Stimulated activated CD8-positive, alpha-beta memory T cell treated with anti-CD3 and anti-CD28 coated beads, Interleukin-2, amount 100 ng/mL, for 1 hour (primary cell): ENCODE measurements around the gene SSH2.
A peak's percentile ranks its signal among the peaks of the same experiment; 100 is the strongest.

Source experiments
- DNase-seq, 2 donors: peaks; one replicate each; pipeline ENCODE4 v3.0.0-alpha.2; 2020; ENCODE audit warnings: low read depth in 2 of 2

SSH2 gene

DNA sequence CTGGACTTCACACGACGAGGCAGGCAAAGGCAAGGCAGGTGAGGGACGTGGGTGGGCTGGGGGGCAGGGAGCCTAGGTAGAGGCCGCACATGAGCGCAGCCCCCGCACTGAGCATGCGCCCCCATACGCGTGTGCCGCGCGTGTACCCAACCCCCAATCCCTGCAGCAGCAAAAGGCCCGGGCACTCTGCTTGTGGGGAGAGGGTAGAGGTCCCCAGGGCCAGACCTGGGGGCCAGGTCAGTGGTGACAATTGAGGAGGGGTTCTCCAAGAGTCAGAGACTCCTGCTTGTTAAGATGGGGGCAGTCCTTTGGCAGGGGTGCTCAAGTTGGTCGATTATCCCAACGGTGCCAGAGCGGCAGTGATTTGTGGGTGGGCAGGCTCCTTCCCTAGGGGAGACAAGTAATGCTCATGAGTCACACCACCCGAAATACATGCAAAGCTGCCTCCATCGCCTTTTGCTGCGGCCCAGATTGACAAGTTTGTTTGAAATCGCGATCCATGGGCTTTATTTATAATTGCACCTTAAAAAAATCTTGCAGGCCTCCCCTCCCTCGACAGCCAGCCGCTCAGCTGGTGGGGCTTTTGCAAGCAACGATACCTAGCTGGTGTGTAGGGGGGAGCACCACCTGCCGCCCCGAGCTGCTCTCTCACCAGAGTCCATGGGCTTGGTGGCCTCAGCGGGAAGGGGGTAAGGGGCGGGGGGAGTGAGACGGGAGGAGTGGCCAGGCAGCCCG is 339.4 kb downstream of the SSH2 start:
- no peak for DNase-seq

DNA sequence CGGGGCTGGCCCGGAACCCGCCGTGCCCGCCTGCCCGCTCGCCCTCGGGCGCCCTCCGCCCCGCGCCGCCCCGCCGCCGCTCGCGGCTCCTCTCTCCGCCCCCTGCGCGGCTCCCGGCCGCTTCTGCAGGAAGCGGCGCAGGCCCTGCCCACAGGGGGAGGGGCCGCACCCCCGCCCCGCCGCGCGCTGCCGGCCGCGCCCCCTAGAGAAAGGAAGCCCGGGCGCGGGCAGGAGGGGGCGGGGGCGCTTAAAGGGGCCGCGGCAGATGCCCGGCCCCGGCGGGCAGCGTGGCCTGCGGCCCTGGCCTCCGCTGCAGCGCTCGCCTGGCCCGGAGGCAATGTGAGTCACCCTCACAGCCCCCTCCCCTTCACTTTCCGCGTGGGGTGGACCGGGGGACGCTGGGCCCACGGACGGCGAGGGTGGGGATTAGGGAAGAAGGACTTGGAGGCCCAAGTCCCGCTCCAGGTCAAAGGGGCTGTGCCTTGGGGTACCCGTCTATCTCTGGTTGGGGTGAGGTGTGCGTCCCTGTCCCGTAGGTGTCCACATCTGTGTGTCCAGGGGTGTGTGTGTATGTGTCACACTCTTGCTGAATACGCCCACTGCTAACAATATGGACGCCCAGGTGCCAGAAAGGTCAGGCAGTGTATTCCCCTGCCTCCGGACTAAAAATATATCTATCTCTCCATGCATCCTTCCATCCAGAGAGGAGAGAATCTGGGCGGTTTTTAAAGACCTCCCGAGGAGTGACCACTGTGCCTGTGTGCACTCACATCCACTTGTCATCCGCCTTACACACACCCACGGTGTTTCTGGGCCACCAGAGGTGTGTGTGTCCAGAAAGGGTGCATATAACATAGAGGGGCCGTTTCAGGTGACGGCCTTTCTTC is 340.3 kb downstream of the SSH2 start, which contains the start of gene GIT1:
GIT1 (minus strand) TSS at position 125 of the 887 bp plus-strand sequence. CDS start 270 bp downstream, outside the sequence.
- DNase-seq, result peak; percentile 63 to 71

DNA sequence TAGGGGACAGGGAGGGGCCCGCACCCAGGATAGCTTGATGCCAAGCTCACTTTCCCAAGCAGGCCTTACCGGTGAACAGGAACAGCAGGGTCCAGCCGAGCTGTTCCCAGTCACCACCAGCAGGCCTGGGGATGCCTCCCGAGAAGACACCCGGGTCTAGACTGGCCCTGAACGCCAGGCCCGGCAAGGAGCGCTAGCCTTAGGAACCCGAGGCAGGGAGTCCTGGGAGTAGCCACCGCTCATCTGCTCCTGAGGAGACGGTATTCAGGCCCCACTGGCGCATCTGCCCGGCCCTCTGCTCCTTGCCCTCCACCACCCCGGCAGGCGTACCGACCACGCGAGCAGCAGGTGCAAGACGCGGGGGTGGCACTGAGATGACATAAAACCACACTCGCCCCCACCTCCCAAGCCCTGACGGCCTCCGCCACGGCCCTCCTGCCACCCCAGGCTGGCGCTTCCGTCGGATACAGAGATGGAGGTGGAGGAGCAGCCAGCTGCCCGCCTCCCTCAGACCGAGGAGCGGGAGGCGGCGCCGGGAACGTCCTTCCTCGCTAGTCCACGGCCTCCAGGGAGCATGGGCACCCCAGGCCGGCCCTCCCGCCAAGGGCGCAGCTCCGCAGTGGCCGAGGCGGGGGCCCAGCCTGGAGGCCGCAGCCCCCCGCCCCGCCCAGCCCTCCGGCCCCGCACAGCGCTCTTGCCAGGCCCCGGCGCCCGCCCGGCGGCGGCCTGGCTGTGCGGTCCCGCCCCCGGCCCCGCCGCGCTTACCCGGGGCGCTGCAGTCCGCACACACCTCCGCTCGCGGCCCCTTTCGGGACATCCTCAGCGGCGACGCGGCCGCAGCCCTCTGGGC is 341.2 kb downstream of the SSH2 start:
- no peak for DNase-seq

DNA sequence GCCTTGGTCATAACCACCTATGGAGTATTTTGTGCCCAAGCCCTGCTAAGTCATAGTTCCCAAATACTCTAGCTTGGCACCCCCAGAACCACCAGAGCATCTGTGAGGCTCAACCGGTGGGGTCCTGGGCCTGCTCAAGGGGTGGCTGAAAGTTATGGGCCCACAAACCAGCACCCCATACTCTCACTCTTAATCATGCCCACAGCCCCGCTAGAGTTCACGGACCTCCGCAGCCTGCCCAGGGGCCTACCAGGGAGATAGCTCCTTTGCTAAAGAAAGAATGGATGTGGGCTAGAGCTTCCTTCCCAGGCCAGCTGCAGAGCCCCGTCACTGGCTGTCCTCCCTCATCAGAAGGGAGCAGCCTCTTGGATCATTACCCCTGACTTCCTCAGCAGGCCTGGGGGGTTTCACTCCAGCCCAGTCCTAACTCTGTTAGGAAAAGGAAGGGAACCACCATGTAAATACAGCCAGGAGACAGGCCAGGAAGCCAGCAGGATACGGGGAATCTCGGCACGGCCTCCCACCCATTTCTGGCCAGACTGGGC is 341.9 kb downstream of the SSH2 start:
- no peak for DNase-seq

DNA sequence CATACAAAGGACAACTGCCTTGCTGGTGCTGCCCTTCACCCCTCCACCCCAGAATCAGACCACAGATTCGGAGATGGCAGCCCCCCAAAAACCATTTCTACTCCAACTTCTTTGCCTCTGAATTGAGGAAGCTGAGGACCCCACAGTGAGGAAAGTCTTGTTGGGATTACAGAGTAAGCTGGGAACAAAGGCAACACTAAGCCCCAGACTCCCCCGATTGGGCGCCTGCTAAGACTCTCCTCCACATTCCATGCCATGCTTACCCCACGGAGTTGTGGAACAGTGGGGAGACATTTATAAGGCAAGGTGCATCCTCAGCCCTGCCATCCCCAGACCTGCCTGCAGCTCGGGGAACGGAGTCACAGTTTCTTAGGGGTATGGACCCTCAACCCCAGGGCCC is 342.4 kb downstream of the SSH2 start:
- no peak for DNase-seq

DNA sequence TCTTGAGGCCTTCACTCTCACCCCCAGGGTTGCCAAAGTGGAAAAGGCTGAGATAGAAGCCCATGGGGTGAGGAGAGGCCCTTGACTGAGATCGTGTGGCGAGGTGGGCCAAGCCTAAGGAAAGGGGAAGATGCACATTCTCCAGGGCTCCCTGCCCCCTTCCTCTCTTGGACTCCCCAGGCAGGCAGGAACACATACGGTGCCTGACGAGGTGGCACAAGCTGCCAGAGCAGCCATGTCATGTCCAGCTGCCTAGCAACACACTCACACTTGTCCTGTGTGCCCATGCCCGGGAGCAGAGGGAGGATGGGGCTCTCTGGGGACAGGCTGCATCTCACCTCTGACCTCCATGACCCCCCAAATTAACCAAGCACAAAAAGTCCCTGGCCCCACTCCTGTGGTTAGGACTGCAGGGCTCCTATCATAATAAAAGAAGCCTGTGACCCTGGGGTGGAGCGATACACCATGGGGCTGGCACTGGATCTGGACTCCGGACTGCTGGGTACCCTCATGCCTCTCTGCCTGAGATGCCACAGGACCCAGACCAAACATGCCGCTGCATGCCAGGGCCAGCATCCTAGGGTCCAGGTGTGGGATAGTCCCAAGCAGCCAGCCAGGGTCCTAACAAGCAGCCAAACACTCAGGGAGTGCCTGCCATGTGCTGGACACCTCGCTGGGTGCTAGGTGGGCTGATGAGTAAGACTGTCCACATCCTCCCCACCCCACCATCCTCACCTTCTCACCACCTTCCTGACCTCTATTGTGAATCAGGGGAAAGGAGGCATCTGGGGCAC is 343.2 kb downstream of the SSH2 start:
- no peak for DNase-seq

DNA sequence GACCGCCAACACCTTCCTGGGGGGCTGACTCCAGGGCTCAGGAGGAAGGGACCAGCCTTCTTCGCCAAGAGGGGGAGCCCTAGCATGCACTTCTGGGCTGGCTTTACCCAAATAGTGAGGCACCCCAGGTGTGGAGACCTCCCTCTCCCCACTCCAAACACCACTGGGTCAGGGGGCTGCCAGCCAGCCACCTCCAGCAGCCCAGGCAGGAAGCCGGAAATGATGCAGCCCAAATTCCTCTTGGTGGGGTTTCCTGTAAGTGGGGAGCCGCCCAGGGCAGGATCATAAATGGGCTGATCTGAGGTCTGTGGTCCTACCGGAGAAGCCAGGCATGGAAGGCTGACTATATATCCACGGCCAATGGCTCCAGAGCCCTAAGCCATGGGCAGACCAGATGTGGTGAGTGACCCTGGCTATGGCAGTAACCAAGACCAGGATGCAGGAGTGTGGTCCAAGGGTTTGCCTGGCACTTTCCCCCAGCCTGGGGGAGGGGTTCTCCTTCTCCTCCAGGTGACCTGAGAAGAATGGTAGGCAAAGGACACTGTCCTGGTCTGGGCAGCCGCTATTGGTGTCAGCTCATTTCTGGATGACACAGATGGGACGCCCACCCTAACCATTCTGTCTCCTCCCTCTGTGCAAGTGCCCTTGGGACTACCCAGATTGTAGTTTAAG is 344.8 kb downstream of the SSH2 start:
- DNase-seq, result no peak

DNA sequence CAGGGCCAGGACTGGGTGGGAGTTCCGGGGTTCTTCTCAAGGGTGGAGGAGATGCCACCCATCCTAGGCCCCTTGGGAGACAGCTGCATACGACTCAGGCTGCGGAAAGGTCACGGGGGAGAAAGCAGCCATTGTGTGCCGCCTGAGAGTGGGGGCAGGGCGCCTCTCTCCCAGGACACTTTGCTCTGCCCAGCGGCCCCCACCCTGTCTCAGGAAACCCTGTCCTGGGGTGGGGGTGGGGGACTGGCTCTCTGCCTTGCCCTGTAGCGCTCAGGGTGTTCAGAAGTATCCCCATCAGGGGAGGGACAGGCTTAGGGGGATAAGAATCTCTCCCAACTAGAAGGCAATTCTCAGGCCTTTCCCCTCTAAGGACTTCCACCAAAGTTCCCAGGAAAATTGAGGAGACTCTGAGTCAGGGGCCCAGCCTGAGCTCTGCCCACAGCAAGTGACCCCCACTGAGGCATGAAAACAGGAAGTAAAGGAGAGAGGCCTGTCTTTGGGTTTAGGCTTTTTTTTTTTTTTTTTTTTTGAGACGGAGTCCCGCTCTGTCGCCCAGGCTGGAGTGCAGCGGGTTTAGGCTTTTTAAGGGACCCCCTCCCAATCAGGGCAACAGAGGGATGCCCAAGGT is 345.5 kb downstream of the SSH2 start:
- DNase-seq, result no peak

DNA sequence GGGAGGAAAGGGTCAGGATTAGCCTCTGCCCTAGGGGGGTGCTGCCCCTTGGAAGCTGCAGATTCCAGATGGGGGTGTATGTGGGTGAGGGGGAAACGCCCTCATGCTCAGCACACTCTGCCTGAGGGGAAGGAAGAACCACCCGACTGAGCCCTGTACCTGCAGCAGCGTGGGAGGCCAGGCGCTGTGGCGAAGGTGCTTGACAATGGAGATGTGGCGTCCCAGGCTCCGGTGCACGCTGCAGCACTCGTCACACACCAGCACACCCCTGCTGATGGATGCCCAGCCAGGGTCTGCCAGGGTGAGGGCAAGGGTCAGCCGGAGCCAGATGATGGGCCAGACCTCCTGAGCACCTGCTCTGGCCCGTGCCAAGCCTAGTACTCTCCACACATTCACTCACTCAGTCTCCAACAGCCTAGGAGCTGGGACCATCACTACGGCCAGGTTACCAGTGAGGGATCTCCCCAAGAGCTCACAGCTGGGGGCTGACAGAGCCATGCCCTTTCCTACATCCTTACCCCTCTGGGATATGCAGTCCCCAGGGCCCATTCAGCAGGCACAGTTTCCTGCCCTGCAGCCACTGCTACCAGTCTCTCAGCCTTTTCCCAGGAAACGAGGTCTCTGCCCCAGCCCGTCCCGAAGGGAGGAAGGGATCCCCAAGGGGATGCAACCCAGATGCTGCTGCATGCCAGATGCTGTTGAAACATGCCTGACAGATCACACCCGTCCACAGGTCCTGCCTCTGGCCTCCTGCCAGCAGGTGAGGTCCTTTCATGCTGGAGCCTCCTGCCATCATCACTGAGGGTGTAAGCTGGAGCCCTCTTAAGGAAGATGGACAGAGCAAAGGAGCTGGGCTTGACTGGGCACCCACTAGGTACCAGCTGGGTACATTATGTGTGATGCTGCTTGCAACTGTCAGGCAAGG is 346.4 kb downstream of the SSH2 start:
- DNase-seq, result no peak

DNA sequence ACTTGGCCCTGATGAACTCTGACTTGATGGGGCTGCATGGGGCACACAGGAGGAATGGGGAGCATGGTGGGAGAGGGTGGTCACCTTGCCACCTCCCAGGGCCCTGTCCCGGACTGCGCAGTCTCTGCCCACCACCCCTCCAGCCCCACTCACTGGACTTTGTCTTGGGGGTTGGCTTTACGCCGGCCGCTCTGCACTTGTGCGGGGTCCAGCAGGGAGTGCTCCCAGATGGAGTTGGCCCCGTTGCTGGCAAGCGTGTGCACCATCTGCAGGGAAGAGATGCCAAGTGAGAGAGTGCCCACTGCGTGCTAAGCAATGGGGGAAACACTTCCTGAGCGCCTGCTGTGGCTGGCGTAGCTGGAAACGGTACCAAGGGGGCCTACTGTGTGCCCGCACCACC is 347.3 kb downstream of the SSH2 start:
- no peak for DNase-seq

DNA sequence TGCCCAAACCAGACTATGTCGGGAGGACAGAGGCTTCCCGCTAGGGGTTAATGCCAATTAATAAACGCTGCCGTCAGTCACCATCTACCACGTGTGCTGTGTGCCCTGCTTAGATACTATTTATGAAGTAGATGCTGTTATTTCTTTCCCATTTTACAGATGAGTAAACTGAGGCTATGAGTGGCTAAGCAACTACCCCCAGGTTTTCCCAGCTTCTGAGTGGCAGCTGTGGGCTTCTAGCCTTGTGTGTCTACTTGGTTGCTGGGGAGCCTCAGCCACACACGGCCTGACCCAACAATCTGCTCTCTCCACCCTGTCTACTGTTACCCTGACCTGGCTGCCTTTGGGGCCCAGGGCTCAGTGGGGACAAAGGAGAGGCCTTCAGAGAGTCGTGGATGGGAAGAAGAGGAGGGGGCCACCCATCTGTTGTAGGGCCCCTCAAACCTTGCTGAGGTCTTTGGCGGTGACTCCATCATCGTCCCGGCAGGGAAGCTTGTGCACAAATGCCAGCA is 347.7 kb downstream of the SSH2 start:
- DNase-seq, result no peak

DNA sequence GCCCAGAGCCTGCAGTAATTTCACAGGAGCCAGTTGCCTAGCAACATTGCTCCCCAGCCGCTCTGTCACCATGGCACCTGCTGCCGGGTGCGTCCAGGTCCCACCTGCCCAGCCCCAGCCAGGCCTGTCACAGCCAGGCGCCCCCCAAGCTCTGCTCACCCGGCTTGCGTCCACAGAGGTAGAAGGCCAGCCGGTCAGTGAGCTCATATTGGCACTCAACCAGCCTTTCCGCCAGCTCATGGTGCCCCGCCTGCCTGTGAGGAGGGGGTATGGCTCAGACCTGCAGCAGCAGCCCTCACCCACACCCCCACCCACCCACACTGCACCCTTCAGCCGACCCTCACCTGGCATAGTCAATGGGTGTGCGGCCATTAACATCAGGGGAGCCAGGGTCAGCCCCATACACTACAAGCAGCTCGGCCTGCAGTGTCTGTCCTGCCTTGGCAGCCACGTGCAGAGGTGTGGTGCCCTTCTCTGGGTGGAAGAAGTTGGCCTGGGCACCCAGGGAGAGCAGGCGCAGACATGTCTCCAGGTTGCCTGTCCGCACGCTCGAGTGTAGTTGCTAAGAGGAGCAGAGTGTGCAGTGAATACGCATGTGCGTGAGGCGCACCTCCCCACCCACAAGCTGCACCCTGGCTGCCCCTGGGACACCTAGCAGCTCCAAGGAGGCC is 348.3 kb downstream of the SSH2 start:
- DNase-seq, result no peak

DNA sequence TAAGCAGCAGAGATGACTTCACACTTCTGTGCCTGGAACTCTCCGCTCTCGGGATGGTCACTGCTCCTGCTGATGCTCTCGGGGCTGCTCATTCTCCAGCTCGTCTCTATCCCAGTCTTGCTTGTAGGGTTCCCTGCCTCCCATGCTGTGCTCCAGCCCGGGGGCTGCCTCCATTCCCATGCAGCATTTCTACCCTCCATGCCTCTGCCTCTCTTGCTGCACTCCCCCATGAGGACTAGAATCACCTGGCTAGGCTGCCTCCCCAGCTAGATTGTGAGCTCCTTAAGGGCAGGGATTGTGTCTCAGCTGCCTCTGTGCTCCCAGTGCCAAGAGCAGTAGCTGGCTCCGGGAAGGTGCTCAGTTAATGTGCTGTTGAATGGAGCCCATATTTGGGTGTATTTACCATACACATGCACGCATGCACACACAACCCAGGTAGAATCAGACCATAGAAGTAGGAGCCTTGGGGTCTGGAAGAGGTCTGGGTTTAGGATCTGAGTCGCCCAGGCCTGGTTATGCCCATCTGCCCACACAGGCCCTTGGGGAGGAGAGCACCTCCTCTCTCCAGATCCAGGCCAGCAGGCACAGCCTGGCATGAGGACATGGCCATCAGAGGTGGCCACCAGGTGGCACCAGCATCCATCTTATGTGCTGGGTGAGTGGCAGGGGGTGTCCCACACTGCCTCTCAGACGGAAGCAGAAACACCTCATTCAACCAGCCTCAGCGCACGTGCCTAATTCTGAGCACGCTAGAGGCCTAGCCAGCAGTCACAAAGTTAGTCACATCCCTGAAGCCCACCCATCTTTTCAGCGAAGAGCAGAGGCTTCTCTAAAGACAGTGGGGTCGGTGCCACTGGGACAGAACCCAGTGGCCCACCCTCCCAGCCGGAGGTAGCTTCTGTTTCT is 349.9 kb downstream of the SSH2 start:
- peak; percentile 75 to 79 for DNase-seq

DNA sequence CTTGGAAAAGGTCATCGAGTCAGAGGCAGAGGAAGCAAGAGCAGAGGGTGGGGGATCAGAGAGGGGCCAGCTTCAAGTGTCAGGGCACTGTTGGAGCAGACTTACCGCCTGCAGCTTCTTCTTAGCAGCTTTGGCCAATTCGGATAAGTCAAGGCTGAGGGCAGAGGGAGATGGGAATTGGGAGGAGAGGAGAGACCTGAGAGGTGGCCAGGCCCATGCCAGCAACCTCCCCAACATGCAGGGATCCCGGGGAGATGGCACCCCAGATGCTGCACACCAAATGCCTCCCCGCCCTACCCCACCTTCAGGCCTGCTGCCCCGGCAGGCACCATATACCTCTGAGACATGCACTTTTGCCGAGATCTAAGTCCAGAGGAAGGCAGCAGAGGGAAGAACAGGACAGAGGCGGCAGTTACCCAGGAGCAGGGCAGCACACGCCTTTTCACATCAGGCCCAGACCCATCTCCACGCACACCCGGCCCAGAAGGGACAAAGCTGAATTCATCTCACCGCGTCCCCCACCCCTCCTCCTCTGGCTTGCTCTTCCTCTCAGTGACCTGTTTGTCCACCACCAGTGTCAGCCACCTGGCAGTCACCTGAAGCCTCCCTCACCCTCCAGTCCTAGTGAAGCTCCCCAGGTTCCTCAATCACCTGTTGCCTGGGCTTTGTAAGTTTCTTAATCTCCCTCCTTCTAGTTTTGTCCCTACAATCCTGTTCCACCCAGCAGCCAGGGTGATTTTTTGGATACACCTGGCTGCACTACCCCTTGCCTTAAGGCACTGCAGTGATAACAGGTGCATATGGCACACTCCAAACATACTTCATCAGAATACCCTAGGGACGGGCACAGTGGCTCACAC is 351.2 kb downstream of the SSH2 start:
- no peak for DNase-seq

DNA sequence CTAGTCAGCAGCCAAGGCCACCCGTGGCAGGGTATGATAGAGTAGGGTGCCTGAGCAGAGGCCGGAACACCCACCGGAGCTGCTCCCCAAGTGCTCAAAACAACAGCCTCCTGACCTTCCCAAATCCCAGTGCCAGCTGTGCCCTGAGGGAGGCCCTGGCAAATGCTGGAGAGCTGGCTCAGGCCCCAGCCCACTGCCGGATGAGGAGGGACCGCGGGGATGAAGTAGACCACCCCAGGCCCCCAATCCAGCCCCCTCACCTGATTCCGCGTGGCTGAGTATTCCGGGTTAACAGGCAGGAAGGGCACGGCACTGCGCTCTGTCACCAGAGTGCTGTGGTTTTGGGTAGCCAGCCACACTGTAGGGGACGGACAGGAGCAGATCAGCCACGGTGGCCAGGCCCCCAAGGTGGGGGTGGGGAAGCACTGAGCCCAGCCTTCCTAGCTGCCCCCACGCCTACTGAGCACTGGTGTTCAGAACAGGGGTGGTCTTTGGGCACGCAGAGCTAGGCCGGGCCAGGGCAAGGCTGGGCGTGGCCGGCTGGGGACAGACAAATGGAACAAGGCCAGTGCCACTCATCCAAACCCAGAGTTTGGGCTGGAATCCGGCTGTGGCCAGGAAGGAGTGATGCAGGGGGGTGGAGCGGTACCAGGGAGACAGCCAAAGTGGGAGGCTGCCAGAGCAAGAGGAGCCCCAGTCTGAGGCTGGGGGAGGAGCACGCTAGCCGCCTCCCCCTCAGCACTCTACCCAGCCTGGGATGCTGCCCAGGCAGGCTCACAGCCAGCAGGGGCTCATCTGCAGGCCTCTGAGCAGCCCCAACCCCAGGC is 352.4 kb downstream of the SSH2 start:
- DNase-seq, result no peak
